Stomach (tissue), 9 donors: Measurements from ENCODE around the gene FCHSD2. TPM values are rescaled to one million over a fixed set of nuclear protein-coding genes. Genes with fewer than 3 reads are reported as not detected.

Source experiments
- DNase-seq, 2 donors: peaks; one replicate each; pipeline versions ENCODE4 v3.0.0 to v3.0.0-alpha.2; 2013 to 2019
- H3K27ac ChIP-seq, 5 donors: fragments of 200-600 bp in 4 of 5; sonication (generic) in 4 of 5; one replicate each; pipeline ENCODE4 v1.5.1; 2013 to 2019; ENCODE audit warnings: mild to moderate bottlenecking in 1 of 5, moderate library complexity in 1 of 5
- H3K27me3 ChIP-seq, 3 donors: fragments of 200-600 bp; sonication (generic); one replicate each; pipeline ENCODE4 v1.5.1; 2017 to 2019; ENCODE audit warnings: mixed run types in 1 of 3
- H3K36me3 ChIP-seq, 4 donors: fragments of 200-600 bp; sonication (generic); 1 replicate in 3 of 4; 2 replicates in 1 of 4; pipeline ENCODE4 v1.5.1; 2016 to 2019
- H3K4me1 ChIP-seq, 4 donors: fragments of 200-600 bp; sonication (generic); one replicate each; pipeline ENCODE4 v1.5.1; 2016 to 2019
- H3K4me3 ChIP-seq, 4 donors: fragments of 200-600 bp; sonication (generic) in 3 of 4; one replicate each; pipeline ENCODE4 v1.5.1; 2016 to 2019; ENCODE audit warnings: mild to moderate bottlenecking in 1 of 4
- H3K9me3 ChIP-seq, 4 donors: fragments of 200-600 bp; sonication (generic); one replicate each; pipeline ENCODE4 v1.5.1; 2016 to 2019
- EP300 ChIP-seq: sonication (generic); formaldehyde crosslinking; IDR thresholded peaks from one replicate; pipeline ENCODE4 v1.6.1; 2017; ENCODE audit warnings: antibody characterized with exemption
- POLR2A ChIP-seq, 4 donors: fragments of 450-650 bp; IDR thresholded peaks; one replicate each; pipeline ENCODE4 v1.6.1; 2016; ENCODE audit warnings: antibody characterized with exemption in 4 of 4, control low read depth in 2 of 4, mild to moderate bottlenecking in 1 of 4, moderate library complexity in 1 of 4
- POLR2AphosphoS5 ChIP-seq, 3 donors: sonication (generic); formaldehyde crosslinking; IDR thresholded peaks; one replicate each; pipeline ENCODE4 v1.6.1; 2016; ENCODE audit warnings: antibody characterized with exemption in 3 of 3
- WGBS, 5 donors: extraction: QIAGEN DNeasy Blood & Tissue Kit in 3 of 5; methylation state at CpG; one replicate each; pipeline versions ENCODE4 v1.1.5 to v1.1.7; 2013 to 2018; 5-methylcytosine and 5-hydroxymethylcytosine counted together
- intact Hi-C: fragments of 100-400 bp; cut with DNase I; formaldehyde crosslinking; loops from one replicate; pipeline ENCODE4 v1.15.1; 2023; ENCODE audit warnings: low total_unique reads
- polyA plus RNA-seq, 3 donors: library from polyadenylated mRNA; stranded (reverse); fragments of 200-250 nt; gene quantifications; one replicate each; pipeline ENCODE4 v1.2.3, GENCODE V29; 2013
- total RNA-seq, 5 donors: library from RNA; depleted of rRNA; stranded (reverse); fragments of >200 nt; gene quantifications; one replicate each; pipeline versions ENCODE4 v1.1.0 to v1.2.3, GENCODE V29; 2014 to 2016
- TF ChIP-seq, protein P1 (sequence below), 7 experiments: fragments of 450-650 bp in 4 of 7; fragments of 200-600 bp in 3 of 7; sonication (generic) in 3 of 7; IDR thresholded peaks; one replicate each; pipeline ENCODE4 v1.5.1; 2016 to 2019; ENCODE audit warnings: antibody characterized with exemption in 7 of 7, control low read depth in 2 of 7, mild to moderate bottlenecking in 1 of 7
- donor health status: healthy with polysubstance abuse.
- donor health status: Bipolar disorder and iron deficiency.
- donor health status: healthy.

Gene FCHSD2
- total and polyA plus RNA-seq, 8 donors, result 5.7 to 64.3 (median 15.9) TPM

DNA sequence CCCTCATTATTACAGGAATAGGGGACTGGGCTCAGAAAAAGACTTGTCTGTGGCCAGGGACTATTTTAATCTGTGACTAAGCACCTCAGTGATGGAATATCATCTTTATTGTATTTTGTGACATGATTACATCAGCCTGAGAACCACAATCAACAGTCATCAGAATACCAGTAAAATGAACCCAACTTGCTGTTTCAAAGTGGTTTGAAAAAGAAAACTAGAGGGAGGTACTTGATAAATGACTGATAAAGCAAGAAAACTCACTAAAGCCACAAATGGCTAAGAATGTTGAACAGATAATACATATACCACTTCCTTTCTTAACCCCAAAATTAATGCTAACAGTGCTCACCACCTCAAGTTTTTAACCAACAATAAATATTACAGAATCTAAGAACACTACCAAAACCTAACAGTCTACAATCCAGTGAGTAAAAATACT, 172.2 kb downstream of the FCHSD2 start:
- DNase-seq, result no peak
- Histone ChIP-seq H3K27ac (no peak overlapping the region), H3K9me3 (no peaks in the 10 kb centered on the region), H3K36me3 (peaks cover 0 to 9% (median 3%) of the 10 kb centered on the region in 4 donors), H3K27me3 (no peaks in the 10 kb centered on the region), H3K4me1 (peaks cover 0 to 40% (median 15%) of the 10 kb centered on the region in 4 donors), H3K4me3 (no peak overlapping the region)
- intact Hi-C loops, result no loop called here
- no peak for TF ChIP-seq POLR2A (IDR thresholded peaks at IDR 0.05)
- TF ChIP-seq EP300, result no peak
- TF ChIP-seq, protein P1, sequence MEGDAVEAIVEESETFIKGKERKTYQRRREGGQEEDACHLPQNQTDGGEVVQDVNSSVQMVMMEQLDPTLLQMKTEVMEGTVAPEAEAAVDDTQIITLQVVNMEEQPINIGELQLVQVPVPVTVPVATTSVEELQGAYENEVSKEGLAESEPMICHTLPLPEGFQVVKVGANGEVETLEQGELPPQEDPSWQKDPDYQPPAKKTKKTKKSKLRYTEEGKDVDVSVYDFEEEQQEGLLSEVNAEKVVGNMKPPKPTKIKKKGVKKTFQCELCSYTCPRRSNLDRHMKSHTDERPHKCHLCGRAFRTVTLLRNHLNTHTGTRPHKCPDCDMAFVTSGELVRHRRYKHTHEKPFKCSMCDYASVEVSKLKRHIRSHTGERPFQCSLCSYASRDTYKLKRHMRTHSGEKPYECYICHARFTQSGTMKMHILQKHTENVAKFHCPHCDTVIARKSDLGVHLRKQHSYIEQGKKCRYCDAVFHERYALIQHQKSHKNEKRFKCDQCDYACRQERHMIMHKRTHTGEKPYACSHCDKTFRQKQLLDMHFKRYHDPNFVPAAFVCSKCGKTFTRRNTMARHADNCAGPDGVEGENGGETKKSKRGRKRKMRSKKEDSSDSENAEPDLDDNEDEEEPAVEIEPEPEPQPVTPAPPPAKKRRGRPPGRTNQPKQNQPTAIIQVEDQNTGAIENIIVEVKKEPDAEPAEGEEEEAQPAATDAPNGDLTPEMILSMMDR (IDR thresholded peaks at IDR 0.05), result no peak
- no peak for TF ChIP-seq POLR2AphosphoS5 (IDR thresholded peaks at IDR 0.05)

DNA sequence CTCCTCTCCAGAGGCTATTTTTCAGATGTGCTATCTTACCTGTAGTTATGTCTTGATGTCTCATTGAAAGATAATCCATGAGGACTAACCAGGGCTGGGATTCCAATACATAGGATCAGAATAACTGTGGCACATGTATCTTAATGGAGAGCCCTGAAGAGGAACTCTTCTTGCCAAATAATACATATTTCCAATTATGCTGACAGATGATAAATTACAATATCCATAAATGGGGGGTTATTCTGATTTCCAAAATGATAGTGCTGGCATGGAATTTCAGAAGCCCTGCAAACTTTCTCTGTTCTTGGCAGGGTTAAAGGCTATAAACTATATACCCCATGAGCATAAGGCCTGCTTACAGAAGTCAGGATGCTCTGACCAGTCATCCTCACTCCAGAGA, 173.7 kb downstream of the FCHSD2 start:
- Histone ChIP-seq H3K36me3 (peaks cover 0 to 9% (median 3%) of the 10 kb centered on the region in 4 donors), H3K4me1 (peaks cover 0 to 25% (median 11%) of the 10 kb centered on the region in 4 donors), H3K27me3 (no peaks in the 10 kb centered on the region), H3K27ac (no peak overlapping the region), H3K4me3 (no peak overlapping the region), H3K9me3 (no peaks in the 10 kb centered on the region)
- intact Hi-C loops, result no loop called here
- no peak for DNase-seq
- no peak for TF ChIP-seq POLR2A (IDR thresholded peaks at IDR 0.05)
- no peak for TF ChIP-seq POLR2AphosphoS5 (IDR thresholded peaks at IDR 0.05)
- no peak for TF ChIP-seq EP300
- TF ChIP-seq, protein P1 (IDR thresholded peaks at IDR 0.05), result no peak

DNA sequence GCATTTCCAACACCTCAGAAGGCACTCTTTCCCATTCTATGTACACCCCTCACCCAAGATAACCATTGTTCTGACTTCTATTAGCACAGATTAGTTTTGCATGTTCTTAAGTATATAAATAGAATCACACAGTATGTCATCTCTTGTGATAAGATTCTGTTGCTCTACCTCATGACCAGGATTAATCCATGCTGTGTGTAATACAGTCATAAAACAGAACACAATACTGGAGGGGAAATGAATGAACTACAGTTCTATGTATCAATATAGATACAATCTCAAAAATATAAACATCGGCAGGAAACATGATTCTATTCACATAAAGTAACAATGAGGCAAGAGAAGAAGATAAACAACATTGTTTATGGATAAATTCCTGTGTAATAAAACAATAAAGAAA, 176.4 kb downstream of the FCHSD2 start:
- no peaks in the 10 kb centered on the region for H3K9me3 ChIP-seq
- intact Hi-C loops, result no loop called here
- peaks cover 0 to 4% (median 0%) of the 10 kb centered on the region in 4 donors for H3K4me1 ChIP-seq
- H3K27me3 ChIP-seq, result no peaks in the 10 kb centered on the region
- H3K27ac ChIP-seq, result no peak overlapping the region
- DNase-seq, result no peak
- WGBS, 5 donors, result 80 to 96% (median 88%) methylated on average over 1 of the region's 1 CpG
- peaks cover 0 to 9% (median 3%) of the 10 kb centered on the region in 4 donors for H3K36me3 ChIP-seq
- TF ChIP-seq POLR2A (IDR thresholded peaks at IDR 0.05), result no peak
- no peak for TF ChIP-seq POLR2AphosphoS5 (IDR thresholded peaks at IDR 0.05)
- TF ChIP-seq, protein P1 (IDR thresholded peaks at IDR 0.05), result no peak
- no peak for TF ChIP-seq EP300
- H3K4me3 ChIP-seq, result no peak overlapping the region

DNA sequence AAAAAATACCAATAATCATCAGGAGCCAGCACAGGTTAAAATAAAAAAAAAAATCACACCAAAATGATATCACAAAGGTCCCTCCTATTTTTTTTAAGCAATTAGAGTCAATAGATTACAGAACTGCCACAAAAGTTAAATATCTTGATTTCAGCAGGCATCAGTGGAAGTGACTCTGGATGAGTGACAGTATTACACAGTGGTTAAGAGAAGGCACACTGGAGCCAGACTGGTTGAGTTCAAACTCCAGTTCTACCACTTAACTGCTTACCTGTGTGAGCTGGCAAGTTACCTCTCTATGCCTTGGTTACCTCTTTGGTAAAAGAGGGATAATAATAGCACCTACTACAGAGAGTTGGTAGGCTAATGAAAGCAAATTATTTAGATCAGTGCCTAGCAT, 179.4 kb downstream of the FCHSD2 start:
- no peaks in the 10 kb centered on the region for H3K9me3 ChIP-seq
- peaks cover 0 to 16% (median 6%) of the 10 kb centered on the region in 4 donors for H3K36me3 ChIP-seq
- DNase-seq, result no peak
- no peak overlapping the region for H3K4me3 ChIP-seq
- H3K4me1 ChIP-seq, result no peaks in the 10 kb centered on the region
- H3K27ac ChIP-seq, result no peak overlapping the region
- H3K27me3 ChIP-seq, result no peaks in the 10 kb centered on the region
- TF ChIP-seq POLR2AphosphoS5 (IDR thresholded peaks at IDR 0.05) (no peak), EP300 (no peak), POLR2A (IDR thresholded peaks at IDR 0.05) (no peak)
- TF ChIP-seq, protein P1 (IDR thresholded peaks at IDR 0.05), result no peak
- intact Hi-C loops, result no loop called here
